Stimulated activated CD8-positive, alpha-beta memory T cell treated with anti-CD3 and anti-CD28 coated beads, Interleukin-7, amount 100 ng/mL, for 24 hours (primary cell): Measurements from ENCODE around the gene TMEM116.
"Not testable (repeated sequence)": the region's sequence is repeated elsewhere in the genome, so short reads cannot be mapped to it uniquely, and the experiment has no call there.

Experiments
- DNase-seq: peaks from one replicate; pipeline ENCODE4 v3.0.0-alpha.2; 2020; ENCODE audit warnings: low read depth

The TMEM116 gene

DNA sequence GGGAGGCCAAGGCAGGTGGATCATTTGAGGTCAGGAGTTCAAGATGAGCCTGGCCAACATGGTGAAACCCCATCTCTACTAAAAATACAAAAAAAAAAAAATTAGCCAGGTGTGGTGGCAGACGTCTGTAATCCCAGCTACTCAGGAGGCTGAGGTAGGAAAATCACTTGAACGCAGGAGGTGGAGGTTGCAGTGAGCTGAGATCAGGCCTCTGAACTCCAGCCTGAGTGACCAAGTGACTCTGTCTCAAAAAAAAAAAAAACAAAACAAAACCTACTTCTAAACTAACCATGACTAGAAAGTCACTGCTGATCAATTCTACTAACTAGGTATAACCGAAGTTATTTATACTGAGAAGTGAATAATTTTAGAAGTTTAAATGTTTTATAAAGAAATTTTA lies 3.4 kb downstream of the TMEM116 start:
- not testable (repeated sequence) for DNase-seq

DNA sequence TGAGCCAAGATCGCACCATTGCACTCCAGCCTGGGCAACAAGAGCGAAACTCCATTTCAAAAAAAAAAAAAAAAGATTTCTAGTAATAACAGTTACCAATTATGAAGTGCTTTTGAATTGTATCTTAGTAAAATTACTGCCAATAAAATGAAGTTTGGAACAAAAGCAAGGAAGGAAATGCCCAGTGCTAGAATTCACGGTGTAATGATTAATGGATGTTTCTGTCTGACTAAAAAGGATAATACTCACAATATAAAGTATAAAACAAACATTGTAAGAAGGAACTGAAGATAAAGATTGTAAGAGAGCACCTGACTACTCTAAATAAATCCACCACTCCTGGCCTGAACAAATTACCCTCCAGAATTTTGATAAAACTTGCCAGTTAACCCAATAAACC lies 4.0 kb downstream of the TMEM116 start:
- no peak for DNase-seq

DNA sequence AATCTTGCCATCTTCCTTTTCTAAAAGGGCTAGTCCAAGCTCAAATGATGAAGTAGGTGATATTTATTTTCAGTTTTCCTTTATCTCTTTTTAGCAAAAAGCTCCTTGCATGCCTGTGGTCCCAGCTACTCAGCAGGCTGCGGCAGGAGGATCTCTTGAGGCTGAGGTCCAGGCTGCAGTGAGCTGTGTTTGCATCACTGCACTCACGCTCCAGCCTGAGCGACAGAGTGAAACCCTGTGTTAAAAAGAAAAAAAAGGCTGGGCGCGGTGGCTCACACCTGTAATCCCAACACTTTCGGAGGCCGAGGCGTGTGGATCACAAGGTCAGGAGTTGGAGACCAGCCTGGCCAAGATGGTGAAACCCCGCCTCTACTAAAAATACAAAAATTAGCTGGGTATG lies 5.0 kb downstream of the TMEM116 start:
- no peak for DNase-seq

DNA sequence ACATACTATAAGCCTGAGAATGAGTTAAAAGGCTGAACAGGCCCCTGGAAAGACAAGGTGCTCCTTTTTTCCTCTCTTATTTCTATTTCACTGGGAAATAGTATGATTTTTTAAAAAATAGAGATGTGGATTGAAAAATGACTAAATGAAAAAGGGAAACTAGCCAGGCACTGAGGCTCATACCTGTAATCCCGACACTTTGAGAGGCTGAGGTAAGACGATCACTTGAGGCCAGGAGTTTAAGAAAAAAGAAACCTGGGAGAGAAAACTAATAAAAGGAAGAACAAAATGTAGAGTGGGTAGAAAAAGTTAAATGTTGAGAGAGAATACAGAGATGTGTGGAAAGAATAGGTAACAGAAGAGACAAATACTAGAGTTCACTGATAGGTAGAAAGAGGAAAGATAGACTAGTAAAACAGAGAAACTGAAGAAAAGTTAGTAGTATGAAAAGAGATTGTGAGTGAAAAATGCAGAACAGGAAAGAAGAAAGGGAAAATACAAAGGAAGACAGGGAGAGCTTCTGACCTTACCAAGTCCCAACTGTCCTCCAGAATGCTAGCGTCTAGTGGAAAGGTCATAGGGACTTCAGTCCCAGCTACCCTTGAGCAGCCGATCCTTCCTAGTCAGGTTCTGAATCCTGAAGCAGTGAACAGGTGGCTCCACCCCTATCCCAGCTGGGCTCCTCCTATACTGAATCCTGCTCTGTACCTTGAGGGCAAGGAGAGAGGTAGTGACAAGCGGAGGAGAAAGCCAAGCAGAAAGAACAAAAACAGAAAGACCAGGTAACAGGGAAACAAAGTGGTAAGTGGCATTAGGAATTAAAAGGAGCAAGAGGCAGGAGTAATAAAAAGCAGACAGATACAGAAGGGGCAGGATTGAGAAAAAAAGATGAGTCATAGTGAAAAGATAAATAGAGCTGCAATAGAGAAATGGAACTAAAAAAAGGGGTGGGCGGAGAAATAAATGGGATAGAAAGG lies 7.3 kb downstream of the TMEM116 start:
- no peak for DNase-seq

DNA sequence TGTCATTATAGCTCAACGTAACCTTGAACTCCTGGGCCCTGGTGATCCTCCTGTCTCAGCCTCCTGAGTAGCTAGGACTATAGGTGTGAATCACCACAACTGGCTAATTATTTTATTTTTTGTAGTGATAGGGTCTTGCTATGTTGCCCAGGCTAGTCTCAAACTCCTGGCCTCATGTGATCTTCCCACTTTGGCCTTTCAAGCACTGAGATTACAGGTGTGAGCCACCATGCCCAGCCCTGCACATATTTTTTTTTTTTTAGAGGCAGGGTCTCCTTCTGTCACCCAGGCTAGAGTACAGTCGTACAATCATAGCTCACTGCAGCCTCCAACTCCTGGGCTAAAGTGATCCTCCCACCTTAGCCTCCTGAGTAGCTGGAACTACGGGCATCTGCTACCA lies 8.9 kb downstream of the TMEM116 start:
- no peak for DNase-seq

DNA sequence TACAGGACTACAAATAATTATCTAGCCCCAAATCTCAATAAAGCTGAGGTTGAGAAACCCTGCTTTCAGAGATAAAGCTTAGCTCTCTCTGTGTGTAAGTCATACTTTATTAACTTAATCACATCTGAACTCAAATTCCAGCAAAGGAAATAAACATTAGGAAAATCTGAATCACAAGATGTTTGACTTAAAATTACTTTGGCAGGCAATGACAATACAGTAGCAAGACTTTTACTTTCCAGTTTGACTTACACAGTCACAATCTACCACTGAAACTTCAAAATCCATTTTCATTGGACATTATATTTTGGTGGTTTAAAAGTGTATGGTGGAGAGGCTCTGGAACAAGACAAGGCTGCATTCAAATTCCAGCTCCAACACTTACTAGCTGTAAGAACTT lies 11.4 kb downstream of the TMEM116 start:
- DNase-seq: no peak

DNA sequence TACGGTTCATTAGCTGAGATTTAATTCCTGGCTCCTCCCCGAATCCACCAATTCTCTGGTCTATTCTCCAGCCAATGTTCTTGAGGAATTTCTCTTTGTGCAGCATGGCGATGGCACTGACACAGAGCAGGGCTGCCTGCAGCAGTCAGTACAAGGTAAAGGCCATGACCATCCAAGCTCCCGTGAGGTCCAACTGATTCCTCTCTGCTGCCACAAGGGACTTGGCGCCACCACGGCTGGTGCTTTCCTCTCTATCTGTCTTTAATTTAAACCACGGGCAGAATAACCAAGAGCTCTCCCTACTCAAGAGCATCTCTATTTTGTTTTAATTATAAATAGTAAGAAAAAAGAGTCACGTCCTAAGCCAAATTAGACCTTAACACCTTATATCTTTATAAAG lies 12.1 kb downstream of the TMEM116 start:
- DNase-seq: no peak

DNA sequence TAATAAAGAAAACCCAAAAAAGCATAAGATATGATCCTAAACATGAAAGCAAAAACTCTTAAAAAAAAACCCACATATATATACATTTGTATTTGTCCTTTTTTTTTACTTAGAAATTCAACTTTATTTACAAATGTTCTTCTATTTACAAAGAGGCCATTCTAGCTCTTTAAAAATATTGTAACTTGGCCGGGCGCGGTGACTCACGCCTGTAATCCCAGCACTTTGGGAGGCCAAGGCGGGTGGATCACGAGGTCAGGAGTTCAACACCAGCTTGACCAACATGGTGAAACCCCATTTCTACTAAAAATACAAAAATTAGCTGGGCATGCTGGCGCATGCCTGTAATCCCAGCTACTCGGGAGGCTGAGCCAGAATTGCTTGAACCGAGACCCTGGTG lies 13.8 kb downstream of the TMEM116 start:
- not testable (repeated sequence) for DNase-seq

DNA sequence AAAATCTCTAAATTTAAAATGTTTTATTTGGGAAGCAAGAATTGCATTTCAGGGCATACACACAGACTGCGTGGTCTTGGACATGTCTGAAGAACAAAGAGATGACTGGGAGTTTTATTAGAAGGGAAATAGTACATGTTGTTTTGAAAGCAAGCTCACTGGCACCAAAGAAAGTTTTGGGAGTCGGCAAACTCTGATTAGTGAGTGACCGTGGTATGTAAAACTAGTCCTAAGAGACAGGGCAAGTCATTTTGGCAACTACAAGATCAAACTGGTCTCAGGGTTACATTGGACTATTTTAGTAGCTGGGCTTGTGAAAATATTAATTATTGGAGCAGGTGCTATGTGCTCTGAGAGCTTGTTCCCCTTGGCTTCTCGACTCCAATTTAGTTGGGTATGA lies 14.9 kb downstream of the TMEM116 start:
- no peak for DNase-seq

DNA sequence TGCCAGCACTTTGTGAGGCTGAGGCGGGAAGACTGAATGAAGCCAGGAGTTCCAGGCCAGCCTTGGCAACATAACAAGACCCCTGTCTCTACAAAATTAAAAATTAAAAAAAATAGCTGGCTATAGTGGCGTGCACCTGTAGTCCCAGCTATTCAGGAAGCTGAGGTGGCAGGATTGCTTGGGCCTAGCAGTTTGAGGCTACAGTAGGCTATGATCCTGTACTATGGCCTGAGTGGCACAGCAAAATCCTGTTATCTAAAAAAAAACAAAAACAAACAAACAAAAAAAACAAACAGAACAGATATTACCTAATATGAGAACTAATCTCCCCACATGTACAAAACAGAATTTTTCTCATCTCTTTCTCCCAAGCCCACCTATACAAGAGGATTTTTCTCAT lies 15.7 kb downstream of the TMEM116 start:
- DNase-seq: no peak

DNA sequence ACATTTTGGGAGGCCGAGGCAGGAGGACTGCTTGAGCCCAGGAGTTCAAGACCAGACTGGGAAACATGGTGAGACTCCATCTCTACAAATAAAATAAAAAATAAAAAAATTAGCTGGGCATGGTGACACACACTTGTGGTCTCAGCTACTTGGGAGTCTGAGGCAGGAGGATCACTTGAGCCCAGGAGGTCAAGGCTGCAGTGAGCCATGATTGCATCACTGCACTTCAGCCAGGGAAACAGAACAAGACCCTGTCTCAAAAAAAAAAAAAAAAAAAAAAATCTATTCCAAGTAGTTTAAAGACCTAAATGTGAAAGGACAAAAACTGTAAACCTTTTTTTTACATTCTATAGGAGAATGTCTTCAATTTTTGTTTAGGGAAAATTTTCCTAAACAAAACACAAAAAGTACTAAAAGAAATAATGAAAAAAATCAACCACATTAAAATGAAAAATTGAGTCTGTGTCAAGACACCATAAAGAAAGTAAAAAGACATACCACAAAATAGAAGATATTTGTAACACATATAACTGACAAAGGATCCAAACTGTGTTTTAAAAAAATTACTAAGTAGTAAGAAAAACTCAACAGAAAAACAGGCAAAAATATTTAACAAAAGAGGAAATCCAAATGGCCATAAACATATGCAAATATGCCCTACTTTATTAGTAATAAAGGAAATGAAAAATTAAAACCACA lies 17.0 kb downstream of the TMEM116 start:
- no peak for DNase-seq

DNA sequence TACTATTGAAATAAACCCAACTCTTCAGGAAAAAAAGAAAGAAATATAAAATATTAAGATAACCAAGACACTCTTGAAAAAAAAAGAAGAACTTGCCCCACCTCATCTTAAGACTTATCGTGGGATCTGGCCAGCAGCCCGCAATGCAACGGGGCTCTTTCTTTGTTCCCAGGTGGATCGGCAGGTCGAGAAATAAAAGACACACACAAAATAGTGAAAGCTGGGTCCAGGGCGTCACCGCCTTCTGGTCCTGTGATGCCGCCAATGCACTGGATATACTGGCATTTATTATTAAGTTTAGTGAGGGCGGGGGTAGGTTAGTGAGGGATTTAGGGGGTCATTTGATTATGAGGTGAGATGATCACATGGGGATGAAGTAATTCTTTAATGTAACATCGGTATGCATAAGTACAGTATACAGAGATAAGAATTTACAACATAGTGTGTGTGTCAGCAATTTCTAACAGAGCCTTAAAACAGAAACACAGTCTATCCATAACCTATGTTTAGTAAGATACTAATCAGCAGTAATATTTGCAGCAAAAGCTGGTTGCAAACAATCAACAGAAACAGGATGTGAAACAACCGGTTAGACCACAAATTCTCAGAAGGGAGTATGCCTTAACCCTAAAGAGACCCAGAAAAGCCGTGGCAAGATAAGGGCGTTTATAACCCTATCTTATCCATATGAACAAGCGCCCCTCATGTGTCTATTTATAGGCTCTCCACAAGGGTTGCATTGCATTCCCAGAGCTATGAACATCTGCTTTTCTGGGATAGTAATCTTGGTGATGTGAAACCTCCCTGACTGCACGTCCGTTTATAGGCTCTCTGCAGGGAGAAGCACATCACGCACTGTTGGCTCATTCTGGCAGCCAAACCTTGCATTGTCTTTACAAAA lies 18.5 kb downstream of the TMEM116 start:
- not testable (repeated sequence) for DNase-seq

DNA sequence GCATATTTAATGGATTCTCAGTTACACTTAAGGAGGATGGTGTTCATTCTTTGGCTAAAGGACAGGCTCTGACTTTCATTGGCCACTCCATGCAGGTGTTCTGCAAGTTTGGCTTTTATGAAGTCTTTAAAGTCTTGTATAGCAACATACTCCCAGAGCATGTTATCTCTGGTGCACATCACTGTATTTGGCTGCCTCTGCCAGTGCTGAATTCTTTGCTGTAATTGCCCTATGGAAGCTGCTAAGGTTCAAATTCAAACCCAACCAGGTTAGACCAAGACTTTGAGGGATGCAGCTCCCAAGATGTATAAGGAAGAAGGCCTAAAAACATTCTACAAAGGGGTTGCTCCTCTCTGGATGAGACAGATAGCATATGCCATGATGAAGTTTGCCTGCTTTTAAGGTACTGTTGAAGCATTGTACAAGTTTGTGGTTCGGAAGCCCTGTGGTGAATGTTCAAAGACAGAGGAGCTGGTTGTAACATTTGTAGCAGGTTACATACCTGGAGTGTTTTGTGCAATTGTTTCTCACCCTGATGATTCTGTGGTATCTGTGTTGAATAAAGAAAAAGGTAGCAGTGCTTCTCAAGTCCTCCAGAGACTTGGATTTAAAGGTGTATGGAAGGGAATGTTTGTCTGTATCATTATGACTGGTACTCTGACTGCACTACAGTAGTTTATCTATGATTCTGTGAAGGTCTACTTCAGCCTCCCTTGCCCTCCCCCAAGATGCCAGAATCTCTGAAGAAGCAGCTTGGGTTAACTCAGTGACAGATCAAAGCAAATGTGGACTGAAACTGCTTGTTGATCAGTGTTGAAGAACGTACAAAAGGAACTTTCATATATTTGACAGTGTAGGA lies 19.4 kb downstream of the TMEM116 start:
- DNase-seq: no peak

DNA sequence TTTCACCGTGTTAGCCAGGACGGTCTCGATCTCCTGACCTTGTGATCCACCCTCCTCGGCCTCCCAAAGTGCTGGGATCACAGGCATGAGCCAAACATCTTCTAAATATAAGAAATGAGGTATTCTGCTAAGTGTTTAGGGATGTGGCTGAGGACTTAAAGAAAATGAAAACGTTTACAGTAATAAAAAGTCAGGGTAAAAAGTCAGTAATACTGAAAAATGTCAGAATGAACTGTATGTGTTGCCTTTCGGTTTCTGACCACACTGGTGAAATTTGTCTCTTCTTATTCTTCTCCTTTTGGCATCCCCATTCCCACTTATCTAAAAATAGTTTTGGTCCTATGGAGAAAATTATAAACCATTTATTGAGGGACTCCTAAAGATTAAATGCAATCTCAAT lies 20.5 kb downstream of the TMEM116 start:
- no peak for DNase-seq

DNA sequence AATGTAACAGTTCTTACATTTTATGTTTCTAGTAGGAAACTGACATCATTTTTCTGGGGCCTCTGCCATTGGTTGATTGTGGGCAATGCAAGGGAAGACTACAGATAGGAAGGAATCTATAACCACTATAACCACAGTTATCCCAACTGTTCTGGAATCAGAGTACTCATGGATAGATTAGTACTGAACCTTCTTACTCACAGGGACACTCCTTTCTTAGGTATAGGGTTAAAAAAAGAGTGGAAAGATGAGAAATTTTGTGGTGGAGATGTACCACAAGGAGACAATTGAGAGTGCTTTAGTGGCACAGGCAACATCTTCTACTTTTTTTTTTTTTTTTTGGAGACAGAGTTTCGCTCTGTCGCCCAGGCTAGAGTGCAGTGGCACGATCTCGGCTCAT lies 21.0 kb downstream of the TMEM116 start:
- no peak for DNase-seq

DNA sequence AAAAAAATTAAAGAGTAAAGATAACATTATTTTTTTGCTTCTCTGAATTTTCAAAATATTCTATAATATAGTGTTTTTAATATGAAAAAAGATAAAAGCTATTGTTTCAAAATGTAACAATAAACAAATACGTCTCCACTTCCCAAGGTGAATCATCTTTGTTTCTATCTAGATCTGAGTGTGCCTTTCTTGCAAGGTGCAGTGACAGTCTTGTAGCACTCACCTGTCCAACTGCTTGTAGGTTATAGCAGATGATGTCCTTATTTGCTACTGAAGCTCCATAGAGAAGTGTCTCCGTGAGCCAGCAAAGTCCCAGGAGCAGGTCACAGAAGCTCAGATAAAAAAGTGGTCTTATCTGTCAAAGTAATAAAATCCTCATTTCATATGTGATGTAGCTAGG lies 21.4 kb downstream of the TMEM116 start:
- DNase-seq: no peak

DNA sequence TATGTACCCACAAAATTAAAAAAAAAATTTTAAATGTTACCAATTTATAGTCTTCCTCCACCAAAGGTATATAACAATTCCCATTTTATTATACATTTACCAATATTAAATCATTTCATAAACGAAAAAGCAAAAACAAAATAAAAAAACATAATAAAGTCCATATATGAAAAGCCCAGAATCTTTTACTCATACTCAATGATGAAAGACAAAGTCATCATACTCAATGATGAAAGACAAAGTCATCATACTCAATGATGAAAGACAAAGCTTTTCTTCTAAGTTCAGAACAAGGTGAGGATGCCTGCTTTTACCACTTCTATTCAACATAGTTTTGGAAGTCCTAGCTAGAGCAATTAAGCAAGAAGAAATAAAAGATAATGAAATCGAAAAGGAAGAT lies 28.1 kb downstream of the TMEM116 start:
- no peak for DNase-seq

DNA sequence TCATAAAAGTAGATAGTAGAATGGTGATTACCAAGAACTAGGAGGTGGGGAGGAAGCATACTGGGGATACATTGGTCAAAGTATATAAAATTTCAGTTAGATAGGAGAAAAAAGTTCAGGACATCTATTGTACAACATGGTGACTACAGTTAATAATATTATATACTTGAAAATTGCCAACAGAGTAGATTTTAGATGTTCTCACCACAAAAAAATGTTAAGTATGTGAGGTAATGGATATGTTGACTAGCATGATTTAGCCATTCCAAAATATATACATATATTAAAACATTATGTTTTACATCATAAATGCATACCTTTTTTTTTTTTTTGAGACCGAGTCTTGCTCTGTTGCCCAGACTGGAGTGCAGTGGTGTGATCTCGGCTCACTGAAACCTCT lies 31.0 kb downstream of the TMEM116 start:
- no peak for DNase-seq

DNA sequence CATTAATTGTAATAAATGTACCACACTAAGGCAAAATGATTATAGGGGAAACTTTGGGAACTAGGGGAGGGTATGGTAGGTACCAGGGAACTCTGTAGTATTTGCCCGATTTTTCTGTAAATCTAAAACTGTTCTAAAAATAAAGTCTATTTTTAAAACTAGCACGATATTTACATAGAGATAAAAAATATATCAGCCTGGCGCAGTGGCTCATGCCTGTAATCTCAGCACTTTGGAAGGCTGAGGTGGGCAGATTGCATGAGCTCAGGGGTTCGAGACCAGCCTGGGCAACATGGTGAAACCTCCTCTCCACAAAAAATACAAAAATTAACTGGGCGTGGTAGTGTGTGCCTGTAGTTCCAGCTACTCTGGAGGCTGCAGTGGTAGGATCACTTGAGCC lies 32.4 kb downstream of the TMEM116 start:
- no peak for DNase-seq

DNA sequence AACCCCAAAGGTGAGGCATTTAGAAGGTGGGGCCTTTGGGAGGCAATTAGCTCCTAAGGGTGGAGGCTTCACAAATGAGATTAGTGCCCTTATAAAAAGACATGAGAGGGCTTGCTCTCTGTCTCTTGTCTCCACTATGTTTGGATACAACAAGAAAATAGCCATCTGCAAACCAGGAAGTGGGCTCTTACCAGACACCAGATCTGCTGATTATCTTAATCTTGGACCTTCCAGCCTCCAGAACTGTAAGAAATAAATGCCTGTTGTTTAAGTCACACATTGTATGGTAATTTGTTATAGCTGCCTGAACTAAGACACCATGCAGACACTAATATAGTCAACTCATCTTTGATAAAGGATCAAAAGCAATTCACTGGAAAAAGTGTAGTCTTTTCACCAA lies 34.4 kb downstream of the TMEM116 start:
- DNase-seq: no peak

DNA sequence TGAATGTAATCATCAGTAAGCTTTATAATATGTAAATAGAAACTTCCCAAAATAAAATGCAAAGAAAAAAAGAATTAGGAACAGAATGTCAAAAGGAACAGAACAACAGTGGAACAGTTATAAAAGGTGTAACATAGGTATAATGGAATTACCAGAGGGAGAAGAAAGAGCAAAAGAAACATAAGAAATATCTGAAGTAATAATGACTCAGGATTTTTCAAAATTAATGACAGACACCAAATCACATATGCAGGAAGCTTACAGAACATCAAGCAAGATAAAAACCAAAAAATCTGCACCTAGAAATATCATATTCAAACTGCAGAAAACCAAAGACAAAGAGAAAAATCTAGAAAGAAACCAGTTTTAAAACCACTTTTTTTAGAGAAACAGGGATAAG lies 36.1 kb downstream of the TMEM116 start:
- DNase-seq: no peak
